Fibroblast of villous mesenchyme (primary cell): ENCODE measurements around the gene HAPLN3. TPM values are rescaled to one million over a fixed set of nuclear protein-coding genes. Genes with fewer than 3 reads are reported as not detected.

Experiments used
- DNase-seq: peaks from one replicate; pipeline ENCODE4 v3.0.0-alpha.2; 2010; ENCODE audit warnings: low read depth
- H3K4me3 ChIP-seq: 2 replicates; pipeline ENCODE4 v1.5.1; 2011; ENCODE audit warnings: low read depth, mild to moderate bottlenecking, low read length
- total RNA-seq: library from RNA; depleted of rRNA; stranded (reverse); fragments of >200 nt; gene quantifications from 2 replicates; pipeline ENCODE4 v1.2.3, GENCODE V29; 2012
- TF ChIP-seq, protein P1 (sequence below): IDR thresholded peaks from 2 replicates; pipeline ENCODE4 v1.5.1; 2012; ENCODE audit warnings: low read depth, mild to moderate bottlenecking, low read length; ENCODE audit not compliant: insufficient read depth

Gene HAPLN3
- total RNA-seq, 1 donor: 5.2 TPM

DNA sequence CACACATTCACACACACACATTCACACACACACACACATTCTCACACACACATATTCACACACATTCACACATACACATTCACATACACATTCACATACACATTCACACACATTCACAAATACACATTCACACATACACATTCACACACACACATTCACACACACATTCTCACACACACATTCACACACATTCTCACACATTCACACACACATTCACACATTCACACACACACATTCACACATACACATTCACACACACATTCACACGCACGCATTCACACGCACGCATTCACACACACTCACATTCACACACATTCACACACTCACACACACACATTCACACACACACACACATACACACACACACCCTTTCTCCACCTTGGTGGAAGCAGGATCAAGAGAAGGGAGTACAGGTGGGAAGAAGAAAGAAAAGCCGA is 5.7 kb upstream of the HAPLN3 start:
- H3K4me3 ChIP-seq: no peak overlapping the region
- DNase-seq: no peak
- TF ChIP-seq, protein P1, sequence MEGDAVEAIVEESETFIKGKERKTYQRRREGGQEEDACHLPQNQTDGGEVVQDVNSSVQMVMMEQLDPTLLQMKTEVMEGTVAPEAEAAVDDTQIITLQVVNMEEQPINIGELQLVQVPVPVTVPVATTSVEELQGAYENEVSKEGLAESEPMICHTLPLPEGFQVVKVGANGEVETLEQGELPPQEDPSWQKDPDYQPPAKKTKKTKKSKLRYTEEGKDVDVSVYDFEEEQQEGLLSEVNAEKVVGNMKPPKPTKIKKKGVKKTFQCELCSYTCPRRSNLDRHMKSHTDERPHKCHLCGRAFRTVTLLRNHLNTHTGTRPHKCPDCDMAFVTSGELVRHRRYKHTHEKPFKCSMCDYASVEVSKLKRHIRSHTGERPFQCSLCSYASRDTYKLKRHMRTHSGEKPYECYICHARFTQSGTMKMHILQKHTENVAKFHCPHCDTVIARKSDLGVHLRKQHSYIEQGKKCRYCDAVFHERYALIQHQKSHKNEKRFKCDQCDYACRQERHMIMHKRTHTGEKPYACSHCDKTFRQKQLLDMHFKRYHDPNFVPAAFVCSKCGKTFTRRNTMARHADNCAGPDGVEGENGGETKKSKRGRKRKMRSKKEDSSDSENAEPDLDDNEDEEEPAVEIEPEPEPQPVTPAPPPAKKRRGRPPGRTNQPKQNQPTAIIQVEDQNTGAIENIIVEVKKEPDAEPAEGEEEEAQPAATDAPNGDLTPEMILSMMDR: no peak

DNA sequence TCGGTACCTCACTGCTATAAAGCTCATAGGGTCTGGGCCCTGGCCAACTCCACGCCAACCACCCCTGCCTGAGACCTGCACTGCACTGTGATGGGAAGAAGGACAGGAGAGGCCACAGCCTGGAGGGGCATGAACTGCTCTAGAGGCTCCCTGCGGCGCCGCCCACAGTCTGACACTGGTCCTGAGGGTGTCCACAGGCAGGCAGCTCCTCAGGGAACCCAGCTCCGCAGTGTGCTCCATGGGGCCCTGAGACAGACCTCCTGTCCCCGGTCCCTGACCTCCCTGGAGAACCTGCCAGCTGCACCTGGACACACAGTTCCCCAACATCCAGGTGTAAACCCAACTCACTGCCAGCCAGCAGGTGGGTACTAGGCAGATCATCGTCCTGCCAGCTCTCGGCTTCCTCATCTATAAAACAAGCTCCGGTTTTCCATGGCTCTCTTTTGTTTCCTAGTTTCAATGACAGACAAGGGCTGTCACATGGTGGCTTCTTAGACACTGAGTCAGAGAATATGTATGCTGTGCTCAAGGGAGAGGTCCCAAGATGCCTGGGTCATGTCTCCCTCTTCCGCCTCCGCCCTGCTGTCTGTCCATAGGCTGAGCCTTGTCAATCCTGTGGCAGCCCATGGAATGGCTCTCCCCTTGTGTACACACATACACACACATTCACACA is 5.1 kb upstream of the HAPLN3 start:
- TF ChIP-seq, protein P1: no peak
- H3K4me3 ChIP-seq: no peak overlapping the region
- peak; percentile 53 for DNase-seq

- DNase-seq: no peak
- TF ChIP-seq, protein P1: no peak
- H3K4me3 ChIP-seq: no peak overlapping the region
Observed at GRCh38 chr15:88899251-88899650, 3.9 kb upstream of the HAPLN3 start.

DNA sequence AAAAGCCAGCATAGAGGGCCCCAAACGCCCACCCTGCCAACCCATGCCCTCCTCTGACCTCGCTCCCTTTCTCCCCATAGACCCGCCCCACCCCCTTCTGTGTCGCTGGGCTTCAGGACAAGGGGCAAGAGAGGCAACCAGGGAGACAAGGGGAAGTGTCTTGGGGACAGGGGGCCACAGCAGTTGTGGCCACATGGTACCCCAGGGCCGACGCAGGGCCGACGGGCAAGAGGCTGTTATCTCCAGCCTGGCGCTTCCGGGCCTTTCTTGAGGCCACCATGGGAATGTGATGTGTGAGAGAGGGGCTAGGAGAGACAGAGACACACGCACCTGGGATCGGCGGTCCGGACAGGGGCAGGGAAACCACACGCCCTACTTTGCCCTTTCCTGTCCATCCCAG is 3.4 kb upstream of the HAPLN3 start:
- TF ChIP-seq, protein P1: no peak
- DNase-seq: no peak
- no peak overlapping the region for H3K4me3 ChIP-seq

GRCh38 chr15:88897456-88898194 is 2.3 kb upstream of the HAPLN3 start:
- peak; percentile 85 for DNase-seq
- TF ChIP-seq, protein P1: peak; percentile 71

GRCh38 chr15:88897142-88897455 is 1.8 kb upstream of the HAPLN3 start:
- DNase-seq: no peak
- no peak overlapping the region for H3K4me3 ChIP-seq
- TF ChIP-seq, protein P1: no peak

More at GRCh38 chr15:88897456-88898194, 2.3 kb upstream of the HAPLN3 start:
- H3K4me3 ChIP-seq: no peak overlapping the region
